ENCODE measurements around the gene CGREF1.

GRCh38 chr2:27081984-27082772, 36.8 kb downstream of the CGREF1 start:
- TF ChIP-seq CTCF (IDR thresholded peaks at IDR 0.05; ENCODE audit: low read depth, low read length, poor library complexity, severe bottlenecking) = no peak
- no peak for TF ChIP-seq EZH2phosphoT487 (IDR thresholded peaks at IDR 0.05; ENCODE audit: borderline replicate concordance, low read length)
